HG03103 (cell line): Measurements from ENCODE around the gene FOXB1.

ENCODE experiments used
- ATAC-seq: cut with Tn5 transposase; IDR thresholded peaks from one replicate; pipeline ENCODE4 v1.9.1; 2021; ENCODE audit warnings: low read depth; ENCODE audit not compliant: unreplicated experiment

FOXB1 gene

DNA sequence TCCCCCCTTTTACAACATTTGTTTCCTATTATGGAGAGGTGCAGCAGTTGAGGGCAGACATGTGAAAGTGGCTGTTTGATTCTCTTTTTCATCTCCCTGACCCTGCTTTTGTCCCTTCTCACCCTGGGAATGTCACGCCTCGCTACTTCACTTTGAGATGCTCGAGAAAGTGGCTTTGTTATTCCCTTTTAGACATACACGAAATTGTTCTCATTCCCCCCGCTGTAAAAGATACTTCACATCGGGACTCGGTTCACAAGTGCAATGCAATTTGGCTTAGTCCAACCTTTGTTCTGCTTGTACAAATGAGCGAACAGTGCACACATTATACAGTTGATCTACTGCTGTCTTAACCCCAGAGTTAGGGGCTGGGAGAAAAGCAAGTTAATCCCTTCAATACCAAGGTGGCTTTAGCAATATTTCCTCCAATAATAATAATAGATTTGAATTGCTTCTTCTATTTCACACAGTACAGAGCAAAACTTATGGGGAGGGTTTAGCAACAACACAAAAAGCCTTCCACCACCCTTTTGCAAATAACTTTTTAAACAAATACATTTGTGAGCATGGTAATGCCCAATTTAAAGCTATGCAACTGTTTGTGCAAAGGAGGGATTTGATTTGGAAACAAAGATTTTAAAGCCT, 5.7 kb upstream of the FOXB1 start:
- no peak for ATAC-seq

DNA sequence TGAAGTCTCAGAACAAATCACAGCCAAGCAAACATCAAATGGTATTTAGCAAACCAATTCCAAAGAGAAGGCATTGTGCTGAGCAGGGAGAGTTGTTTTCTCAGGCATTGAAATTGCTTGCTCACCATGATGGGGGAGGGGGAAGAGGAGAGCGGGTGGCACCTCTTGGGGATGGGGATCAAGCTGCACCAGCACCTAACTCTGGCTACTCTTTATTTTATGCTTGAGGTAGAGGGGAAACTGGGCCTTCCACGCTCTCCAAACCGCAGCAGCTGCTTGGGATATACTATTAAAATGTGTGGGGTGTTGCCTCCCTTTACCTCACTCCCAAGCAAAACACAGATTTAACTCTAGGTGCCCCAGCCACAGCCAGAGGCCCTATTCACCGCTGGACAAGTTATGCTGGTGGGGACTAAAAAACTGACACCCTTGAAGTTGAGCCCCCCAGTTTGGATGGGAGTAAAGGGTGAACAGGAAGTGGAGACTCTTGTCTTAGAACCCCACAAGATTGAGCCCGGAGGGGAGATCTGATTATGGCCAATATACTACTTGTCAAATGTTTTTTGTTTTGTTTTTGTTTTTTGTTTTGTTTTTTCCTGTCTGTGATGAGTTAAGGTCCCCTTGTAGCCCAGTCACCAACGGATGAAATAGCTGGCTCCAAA, 5.0 kb upstream of the FOXB1 start:
- ATAC-seq: no peak

DNA sequence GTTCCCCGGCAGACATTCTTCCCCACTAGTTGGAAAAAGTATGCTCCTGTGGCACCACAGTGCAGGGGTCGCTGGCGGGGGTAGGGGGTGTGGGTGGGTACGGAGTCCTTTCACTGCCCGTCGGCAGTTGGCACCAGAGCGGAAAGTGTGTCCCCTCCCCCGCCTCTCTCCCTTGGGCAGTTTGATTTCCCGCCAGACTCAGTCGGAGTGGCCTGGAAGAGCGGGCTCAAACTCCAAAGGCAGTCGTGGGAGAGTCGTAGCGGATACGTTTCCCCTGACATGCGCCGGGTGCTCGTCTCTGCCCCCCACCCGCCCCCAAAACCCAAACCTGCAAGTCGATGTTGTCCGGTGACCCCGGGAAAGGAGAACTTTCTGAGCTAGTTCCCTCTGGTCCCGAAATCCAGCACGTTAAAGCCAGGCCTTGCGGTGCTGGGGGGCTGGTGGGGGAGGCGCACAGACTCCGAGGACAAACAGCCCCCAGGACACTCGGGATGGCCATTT, 4.4 kb upstream of the FOXB1 start:
- ATAC-seq: no peak

DNA sequence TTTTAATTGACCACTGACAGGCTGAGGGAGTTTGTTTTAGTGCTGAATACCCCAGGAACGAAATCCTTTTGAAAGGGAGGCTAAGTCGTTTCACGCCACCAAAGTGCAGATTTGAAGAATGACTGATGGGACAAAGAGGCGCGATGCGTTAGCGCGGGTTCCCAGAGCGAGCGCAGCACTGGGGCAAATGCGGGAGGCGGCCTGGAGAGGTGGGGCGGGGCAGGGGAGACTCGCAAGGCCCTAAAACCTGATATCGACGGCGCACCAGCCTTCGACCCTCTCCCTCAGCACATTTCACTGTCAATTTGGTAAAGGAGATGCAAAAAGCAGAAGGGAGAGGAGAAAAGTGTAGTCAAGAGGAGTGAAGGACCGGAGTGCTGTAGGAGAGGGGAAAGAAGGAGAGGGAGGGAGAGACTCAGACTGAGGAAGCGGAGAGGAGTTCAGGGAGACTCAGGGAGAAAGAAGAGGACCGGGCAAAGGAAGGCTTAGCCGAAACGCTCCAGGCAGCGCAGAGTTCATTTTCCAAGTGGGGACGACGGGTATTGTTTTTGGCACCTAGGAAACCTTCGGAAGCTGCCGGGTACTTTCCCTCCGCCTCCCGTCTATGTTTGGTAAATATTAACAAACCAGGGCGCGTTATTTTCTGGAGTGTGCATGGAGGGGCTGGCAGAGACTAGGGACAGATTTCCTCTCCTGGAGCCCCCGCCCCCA, 3.8 kb upstream of the FOXB1 start:
- ATAC-seq: no peak

DNA sequence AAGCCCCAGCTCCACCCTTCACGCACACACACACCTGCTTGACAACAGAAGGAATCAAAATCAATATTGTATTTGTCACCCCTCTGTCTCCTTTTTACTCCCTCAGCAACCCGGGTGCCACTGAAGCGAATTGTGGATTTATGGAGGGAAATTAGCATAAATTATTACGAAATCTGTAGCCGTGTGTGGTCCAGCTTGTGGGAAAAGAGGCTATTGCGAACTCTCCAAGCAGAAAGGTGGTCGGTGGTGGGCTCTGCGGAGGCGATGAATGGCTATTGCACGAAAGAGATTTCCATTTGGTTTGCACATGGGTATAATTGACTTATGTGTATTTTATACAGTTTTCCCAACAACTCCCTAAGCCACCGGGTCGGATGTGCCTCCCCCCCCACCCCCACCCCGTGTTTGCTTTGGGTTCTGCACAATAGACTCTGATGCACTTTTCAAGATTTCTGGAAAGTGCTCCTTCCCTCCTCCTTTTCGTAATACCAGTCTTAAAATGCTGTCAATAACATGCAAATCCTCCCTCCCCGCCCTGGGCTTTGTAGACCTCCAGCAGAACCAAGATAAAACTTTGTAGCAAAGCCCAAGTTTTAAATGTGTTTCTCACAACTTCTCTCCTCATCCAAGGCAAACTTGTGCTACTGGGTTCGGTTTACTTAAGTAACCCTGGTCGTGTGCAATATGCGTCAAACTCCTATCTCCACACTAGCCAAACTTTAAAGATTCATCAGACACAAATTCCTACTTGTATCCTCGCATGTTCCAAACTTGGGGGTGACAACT, 3.1 kb upstream of the FOXB1 start:
- no peak for ATAC-seq

DNA sequence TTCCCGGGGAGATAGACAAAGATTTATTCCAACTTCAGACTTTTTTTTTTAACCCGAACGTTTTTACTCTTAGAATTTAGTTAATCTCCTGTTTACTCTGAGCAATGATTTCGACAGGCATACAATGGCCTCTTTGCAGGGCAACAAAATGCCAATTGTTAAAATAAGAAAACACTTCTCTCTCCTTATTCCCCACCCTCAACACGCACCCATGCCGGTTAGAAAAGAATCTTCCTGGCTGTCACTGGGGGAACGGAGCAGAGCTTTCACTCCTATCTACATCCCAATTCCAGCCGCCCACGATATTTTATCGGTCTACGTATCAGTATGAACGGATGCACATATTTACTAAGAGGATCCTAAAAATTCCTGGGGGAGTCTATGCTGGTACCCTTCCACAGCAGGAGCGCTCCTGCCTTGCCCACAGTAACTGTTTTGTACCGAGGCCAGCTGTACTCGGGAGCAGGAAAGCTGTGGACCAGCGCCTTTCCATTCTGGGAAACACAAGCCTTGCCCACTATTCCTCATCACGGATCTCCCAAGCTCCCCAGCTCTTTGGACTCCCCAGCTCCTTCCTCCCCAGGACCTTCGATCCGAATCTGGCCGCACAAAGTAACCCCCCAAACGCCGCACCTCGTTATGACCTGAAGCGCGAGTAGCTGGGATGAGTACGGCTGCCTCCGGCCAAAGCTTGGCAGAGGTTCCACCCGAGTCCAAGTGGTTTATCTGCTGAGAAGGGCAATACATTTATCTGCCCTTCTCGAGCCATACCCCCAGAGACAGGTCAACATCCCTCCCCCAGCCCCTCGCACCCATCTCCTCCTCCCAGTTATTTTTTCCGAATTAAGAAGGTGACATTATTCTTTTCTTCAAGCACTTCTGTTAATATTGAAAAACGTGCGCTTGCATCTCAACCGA, 2.2 kb upstream of the FOXB1 start:
- no peak for ATAC-seq

DNA sequence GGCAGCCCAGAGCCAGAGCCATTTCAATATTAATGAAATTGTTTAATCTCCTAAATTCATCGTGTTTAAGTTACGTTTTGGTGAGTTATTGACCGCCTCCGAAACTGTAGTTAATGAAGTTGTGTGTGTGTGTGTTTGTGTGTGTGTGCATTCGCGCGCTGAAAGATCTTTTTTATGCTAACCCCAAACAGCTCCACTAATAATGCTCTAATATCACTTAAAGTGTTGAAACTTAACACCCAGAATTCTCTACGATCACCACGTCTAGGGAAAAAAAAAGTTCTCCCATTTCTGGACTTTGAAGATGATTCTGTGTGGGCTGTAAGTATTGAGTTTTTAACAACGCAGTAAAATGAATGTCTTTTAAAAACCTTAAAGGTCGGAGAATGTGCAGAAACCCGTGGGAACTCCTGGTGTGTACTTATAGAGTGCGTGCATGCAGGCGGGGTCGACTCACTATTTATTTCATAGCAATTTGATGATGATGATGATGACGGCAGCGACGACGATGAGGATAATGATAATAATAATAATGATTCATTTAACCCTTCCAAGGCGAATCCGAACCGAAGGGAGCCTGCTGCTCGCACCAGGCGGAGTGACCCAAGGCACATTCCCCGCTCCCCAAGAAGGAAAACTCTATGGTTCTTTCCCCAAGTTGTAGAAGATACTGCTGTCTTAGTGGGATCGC, 1.4 kb upstream of the FOXB1 start:
- no peak for ATAC-seq

DNA sequence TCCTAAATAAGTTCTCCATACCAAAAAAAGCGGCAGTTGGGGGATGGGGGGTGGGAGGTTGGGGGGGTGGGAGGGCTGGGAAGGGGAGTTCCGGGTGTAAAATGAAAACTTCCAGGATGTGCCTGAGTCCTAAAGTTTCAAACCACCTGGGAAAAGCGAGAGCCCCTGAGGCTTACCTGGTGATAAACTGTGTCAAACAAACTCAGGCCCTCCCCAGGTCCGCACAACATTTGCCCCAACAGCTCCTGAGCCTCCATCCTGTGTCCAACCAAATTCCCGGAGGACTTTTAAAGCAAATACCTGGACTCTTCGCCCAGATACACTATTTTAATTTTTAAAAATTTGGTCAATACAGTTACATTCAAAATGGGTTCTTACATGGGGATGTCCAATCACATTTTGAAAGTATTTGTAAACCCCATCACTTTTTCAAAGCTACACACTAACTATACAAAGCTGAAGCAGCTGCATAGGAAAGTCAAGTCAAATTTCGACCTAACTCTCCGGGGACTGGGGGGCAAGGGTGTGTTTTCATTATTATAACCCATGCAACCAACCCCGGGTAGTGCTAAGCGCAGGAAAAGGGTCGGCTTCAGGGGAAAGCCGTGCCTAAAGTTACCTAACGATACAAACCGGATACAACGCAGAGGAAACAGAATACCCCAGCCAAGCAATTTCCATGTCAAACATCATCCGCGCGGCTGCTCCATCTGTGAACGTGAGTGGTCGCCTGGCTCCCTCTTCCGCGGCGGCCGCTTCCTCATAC, 685 bp upstream of the FOXB1 start:
- no peak for ATAC-seq

DNA sequence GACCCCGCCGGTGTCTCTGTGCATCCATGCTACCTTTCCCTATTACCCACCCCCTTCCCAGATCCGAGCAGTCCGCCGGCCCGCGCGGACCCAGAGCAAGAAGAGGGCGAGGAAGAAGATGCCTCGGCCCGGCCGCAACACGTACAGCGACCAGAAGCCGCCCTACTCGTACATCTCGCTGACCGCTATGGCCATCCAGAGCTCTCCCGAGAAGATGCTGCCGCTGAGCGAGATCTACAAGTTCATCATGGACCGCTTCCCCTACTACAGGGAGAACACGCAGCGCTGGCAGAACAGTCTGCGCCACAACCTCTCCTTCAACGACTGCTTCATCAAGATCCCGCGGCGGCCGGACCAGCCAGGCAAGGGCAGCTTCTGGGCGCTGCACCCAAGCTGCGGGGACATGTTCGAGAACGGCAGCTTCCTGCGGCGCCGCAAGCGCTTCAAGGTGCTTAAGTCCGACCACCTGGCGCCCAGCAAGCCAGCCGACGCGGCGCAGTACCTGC, 788 bp downstream of the FOXB1 start:
- no peak for ATAC-seq

DNA sequence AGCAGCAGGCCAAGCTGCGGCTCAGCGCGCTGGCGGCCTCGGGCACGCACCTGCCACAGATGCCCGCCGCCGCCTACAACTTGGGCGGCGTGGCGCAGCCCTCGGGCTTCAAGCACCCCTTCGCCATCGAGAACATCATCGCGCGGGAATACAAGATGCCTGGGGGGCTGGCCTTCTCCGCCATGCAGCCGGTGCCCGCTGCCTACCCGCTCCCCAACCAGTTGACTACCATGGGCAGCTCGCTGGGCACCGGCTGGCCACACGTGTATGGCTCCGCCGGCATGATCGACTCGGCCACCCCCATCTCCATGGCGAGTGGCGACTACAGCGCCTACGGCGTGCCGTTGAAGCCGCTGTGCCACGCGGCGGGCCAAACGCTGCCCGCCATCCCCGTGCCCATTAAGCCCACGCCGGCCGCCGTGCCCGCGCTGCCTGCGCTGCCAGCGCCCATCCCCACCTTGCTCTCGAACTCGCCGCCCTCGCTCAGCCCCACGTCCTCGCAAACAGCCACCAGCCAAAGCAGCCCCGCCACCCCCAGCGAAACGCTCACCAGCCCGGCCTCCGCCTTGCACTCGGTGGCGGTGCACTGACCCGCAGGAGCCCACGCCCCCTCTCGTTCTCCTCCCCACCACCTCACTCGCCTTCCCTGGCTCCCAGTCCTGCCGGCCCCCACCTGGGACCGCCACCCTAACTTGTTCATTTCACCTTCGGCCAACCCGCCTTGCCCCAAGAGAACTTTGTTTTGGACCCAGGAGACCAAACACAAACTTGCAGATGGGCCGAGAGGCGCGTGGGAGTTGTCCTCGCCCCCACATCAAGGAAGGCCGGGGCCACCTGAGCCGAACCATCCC, 1.5 kb downstream of the FOXB1 start:
- no peak for ATAC-seq

DNA sequence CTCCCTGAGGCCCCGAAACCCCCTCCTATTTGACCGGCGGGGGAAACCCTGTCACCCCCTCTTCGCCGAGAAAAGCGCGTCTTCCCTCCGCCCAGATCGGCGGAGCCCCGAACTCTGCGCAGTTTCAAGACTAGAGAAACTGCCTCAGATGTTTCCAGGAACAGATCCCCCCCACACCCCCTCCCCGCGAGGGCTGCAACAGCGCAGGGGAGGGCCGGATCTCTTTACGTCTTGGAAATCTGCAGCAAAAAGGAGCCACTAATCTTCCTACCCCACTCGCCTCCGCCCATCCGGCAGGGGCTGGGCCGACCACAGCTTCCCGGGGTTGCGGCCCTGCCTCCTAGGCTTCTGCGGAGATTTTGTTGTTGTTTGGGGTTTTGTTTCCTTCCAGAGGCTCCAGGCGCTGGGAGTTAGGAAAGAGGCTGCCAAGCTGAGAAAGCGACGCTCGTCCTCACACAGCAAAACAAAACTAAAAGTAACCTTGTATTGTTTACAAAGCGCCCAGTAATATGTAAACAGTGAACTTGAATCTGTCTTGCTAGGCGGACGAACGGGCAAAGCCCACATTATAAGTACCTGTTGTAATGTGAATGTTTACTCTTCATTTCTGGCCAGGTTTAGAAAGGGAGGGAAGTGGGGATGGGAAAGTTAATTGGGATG, 2.2 kb downstream of the FOXB1 start:
- no peak for ATAC-seq

DNA sequence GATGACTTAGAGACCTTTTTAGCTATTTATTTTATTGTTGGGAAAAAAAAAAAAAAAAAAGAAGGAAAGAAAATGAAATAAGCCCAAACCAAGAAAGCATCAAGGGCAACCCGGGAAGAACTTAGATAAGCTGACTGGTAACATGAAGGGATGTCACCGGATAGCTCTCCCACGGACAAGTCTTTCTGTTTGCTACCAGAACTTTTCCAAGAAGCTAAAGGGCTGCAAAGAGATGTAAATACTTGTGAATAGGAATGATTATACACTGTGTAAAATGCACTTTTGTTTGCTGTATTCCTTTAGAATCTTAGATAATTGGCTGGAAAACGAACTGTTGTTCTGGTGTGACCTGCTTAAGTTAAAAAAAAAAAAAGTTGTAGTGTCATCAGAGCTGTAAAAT, 2.8 kb downstream of the FOXB1 start:
- no peak for ATAC-seq

DNA sequence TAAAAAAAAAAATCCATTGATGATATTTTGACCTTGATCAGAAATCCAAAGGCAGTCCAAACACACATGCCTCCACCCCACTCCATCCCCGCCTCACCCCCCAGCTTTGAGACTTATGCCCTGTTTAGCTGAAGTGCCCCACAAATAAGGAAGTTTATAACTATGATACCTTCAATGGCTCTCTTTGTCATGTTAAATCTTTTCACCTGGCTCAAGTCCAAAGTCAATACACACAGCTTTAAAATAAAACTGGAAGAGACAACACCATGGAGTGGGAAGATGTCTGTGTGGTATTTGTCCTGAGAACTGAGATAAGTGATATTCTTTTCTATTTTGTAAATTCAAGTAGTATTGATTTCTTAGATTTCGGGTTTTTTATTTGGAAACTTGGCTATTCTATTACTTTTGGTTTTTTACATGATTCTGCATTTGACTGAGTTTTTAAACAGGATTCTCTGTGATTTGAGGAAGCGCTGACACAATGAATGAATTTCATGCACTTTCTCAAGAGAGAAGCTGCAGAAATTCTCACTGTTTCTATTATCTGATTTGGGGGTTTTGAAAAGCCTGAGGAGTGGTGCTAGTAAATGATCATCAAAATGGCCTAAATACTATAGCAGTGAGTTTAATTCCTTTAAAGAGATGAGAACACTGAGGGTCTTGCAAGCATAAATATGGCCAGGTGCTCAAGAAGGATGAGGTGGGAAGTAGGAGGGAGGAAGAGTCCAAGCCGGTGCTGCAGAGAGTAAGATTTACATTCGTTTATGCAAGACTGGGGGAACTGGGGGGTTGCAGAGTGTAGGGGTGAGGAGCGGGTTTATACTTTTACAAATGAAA, 5.2 kb downstream of the FOXB1 start:
- ATAC-seq: no peak

DNA sequence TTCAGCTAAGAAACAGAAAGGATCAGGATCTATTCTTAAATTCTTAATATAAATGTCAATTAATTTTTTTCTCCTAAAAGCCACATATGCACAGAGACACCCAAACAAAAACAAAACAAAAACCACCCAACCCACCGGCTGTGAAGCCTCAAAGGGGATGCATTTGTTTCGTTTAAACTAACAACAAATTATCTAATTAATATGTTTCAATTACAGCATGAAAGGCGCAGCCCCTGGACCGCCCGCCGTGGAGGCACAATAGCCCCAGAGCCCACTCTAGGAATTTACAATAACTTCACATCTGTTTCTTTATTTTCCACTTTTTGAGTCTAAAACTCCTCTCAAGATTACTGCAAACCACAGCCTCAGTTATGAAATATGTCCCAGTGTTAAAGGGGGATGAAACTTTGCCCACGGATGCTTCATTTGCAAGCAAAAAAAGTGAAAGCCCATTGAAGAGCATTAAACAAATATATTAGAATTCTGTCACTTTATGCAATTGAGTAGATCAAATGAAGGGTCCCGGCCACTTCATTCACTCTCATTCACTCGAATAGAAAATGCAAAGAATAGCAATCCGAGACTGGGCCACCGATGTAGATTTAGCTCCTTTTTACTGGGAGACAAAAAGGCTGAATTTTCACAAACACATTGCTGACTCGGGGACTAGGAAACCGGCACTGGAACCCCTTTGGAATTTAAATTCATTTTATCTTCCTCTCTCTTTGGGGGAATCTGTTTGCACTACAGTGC, 6.0 kb downstream of the FOXB1 start:
- ATAC-seq: no peak

DNA sequence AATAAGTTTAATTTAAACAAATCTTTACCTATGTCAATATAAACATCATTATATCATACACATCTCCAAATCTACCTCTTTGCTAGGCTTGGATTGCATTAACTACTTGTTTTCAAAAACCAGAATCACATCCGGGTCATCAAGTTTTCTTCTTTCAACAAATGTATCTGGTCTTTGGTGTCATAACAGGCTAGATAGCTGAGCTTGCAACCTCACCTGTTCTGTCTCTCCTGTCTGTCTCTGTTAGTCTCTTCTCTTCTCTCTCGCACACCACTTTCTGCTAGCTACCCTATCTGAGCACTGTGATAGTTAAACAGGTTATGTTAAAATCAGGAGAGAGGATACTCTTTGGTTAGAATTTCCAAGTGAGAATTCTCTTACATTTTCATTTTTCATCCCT, 6.7 kb downstream of the FOXB1 start:
- no peak for ATAC-seq

DNA sequence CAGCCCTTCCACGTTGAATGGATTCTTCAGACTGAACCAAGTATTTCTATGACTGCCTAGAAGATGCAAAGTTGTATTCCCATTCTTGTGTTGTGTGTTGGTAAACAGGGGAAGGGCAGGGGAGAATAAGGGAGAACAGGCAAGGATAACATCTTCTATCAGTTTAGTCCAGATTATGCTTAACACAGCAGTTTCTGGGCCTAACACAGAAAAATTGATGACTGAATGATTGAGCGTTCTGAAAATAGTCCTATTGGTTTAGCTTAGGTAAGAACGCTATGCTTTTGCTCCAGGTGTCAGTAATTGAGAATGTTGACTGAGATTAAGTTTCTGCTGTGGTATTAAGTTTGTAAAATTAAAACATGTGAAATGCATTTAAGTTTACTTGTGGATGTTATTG, 8.6 kb downstream of the FOXB1 start:
- ATAC-seq: no peak
